GM12878 (cell line): ENCODE measurements around the gene CEP19. TPM values are rescaled to one million over a fixed set of nuclear protein-coding genes. Genes with fewer than 3 reads are reported as not detected.

Experiments used
- BHLHE40 ChIP-seq, 2 experiments: fragments of 450-650 bp in 1 of 2; IDR thresholded peaks; 2 replicates each; pipeline ENCODE4 v1.6.1; 2011 to 2017; ENCODE audit warnings: low read depth in 2 of 2, borderline replicate concordance in 1 of 2, improper control_type of control experiment in 1 of 2, low read length in 1 of 2, mild to moderate bottlenecking in 1 of 2
- CTCF ChIP-seq, 3 experiments: IDR thresholded peaks in 2 of 3; conservative IDR thresholded peaks in 1 of 3; 2 replicates each; pipeline ENCODE4 v1.5.1; 2011; ENCODE audit warnings: low read depth in 3 of 3, low read length in 3 of 3, mild to moderate bottlenecking in 3 of 3, control low read depth in 2 of 3, moderate library complexity in 2 of 3, inconsistent platforms in 1 of 3, mixed read lengths in 1 of 3; ENCODE audit not compliant: control insufficient read depth in 2 of 3, insufficient read depth in 1 of 3; ENCODE audit errors: extremely low read depth in 1 of 3
- GABPA ChIP-seq: IDR thresholded peaks from 2 replicates; pipeline ENCODE4 v1.6.1; 2014; ENCODE audit warnings: antibody characterized with exemption, low read depth, mild to moderate bottlenecking, inconsistent platforms
- HSF1 ChIP-seq: fragments of 150-350 bp; IDR thresholded peaks from 2 replicates; pipeline ENCODE4 v1.6.1; 2014; ENCODE audit warnings: mild to moderate bottlenecking, low read depth, low read length
- IKZF2 ChIP-seq, 2 experiments: fragments of 450-650 bp; IDR thresholded peaks; 2 replicates each; pipeline ENCODE4 v1.6.1; 2017; ENCODE audit warnings: mild to moderate bottlenecking in 2 of 2, moderate library complexity in 2 of 2
- MEF2B ChIP-seq: fragments of 450-650 bp; IDR thresholded peaks from 2 replicates; pipeline ENCODE4 v1.6.1; 2018; ENCODE audit warnings: mild to moderate bottlenecking, moderate library complexity; ENCODE audit not compliant: partially characterized antibody, poor library complexity, severe bottlenecking
- MYC ChIP-seq: IDR thresholded peaks from 2 replicates; pipeline ENCODE4 v1.6.1; 2011; ENCODE audit warnings: mild to moderate bottlenecking, low read length, moderate library complexity, inconsistent platforms; ENCODE audit not compliant: insufficient read depth, insufficient replicate concordance, insufficient read length, severe bottlenecking
- NR2C2 ChIP-seq: IDR thresholded peaks from 2 replicates; pipeline ENCODE4 v1.6.1; 2011; ENCODE audit warnings: borderline replicate concordance, low read depth; ENCODE audit not compliant: control insufficient read depth, insufficient read length
- PKNOX1 ChIP-seq: fragments of 450-650 bp; IDR thresholded peaks from 2 replicates; pipeline ENCODE4 v1.6.1; 2016; ENCODE audit warnings: mild to moderate bottlenecking
- PML ChIP-seq: IDR thresholded peaks from 2 replicates; pipeline ENCODE4 v1.6.1; 2012; ENCODE audit warnings: low read length, inconsistent platforms
- POLR2A ChIP-seq: IDR thresholded peaks from 2 replicates; pipeline ENCODE4 v1.6.1; 2011; ENCODE audit warnings: low read depth, mild to moderate bottlenecking, low read length
- RB1 ChIP-seq: fragments of 450-650 bp; formaldehyde crosslinking; IDR thresholded peaks from 2 replicates; pipeline ENCODE4 v1.6.1; 2017; ENCODE audit warnings: mild to moderate bottlenecking, borderline replicate concordance
- RELA ChIP-seq: fragments of 450-650 bp; IDR thresholded peaks from 2 replicates; pipeline ENCODE4 v1.8.0; 2014; ENCODE audit warnings: borderline replicate concordance; ENCODE audit not compliant: partially characterized antibody
- SMAD1 ChIP-seq: fragments of 450-650 bp; IDR thresholded peaks from 2 replicates; pipeline ENCODE4 v1.6.1; 2018; ENCODE audit warnings: mild to moderate bottlenecking, low read depth; ENCODE audit not compliant: partially characterized antibody
- SMAD5 ChIP-seq: IDR thresholded peaks from 2 replicates; pipeline ENCODE4 v1.6.1; 2016; ENCODE audit warnings: antibody characterized with exemption, low read depth
- STAT3 ChIP-seq: IDR thresholded peaks from 2 replicates; pipeline ENCODE4 v1.6.1; 2011; ENCODE audit warnings: low read depth, low read length, improper control_type of control experiment
- ZSCAN29 ChIP-seq: fragments of 450-650 bp; IDR thresholded peaks from 2 replicates; pipeline ENCODE4 v1.6.1; 2017; ENCODE audit warnings: mild to moderate bottlenecking, moderate library complexity
- polyA plus RNA-seq, 11 experiments: library from polyadenylated mRNA; depleted of rRNA in 4 of 11; unstranded in 6 of 11; stranded (reverse) in 5 of 11; fragments of >200 nt; fragmentation: Nextera tagmentation in 4 of 11; fragmentation: Illumina TruSeq in 1 of 11; extraction: Ambion mirVana in 4 of 11; extraction: Trizol in 1 of 11; gene quantifications; 1 replicate in 1 of 11; 2 replicates in 10 of 11; pipeline versions ENCODE4 v1.2.1 to v1.2.3, GENCODE V29; 2011 to 2016; ENCODE audit warnings: inconsistent platforms in 2 of 11, missing spikeins in 2 of 11, low read depth in 1 of 11
- total RNA-seq, 4 experiments: library from RNA; depleted of rRNA in 3 of 4; stranded (reverse); fragments of >200 nt in 3 of 4; fragmentation: Illumina TruSeq in 1 of 4; extraction: Trizol in 1 of 4; gene quantifications; 2 replicates each; pipeline versions ENCODE4 v1.2.1 to v1.2.3, GENCODE V29; 2013 to 2021
- TF ChIP-seq, protein P1 (sequence below): fragments of 450-650 bp; IDR thresholded peaks from 2 replicates; pipeline ENCODE4 v1.6.1; 2017; ENCODE audit warnings: antibody characterized with exemption, mild to moderate bottlenecking, moderate library complexity
- TF ChIP-seq, protein P2 (sequence below): IDR thresholded peaks from 2 replicates; pipeline ENCODE4 v1.6.1; 2012; ENCODE audit warnings: low read depth, low read length, improper control_type of control experiment

The CEP19 gene
- total and polyA plus RNA-seq, 10 of the 15 experiments (the other 5 are each of a cell fraction or from before 2014, with no cell fraction given), result 1.9 to 5.9 (median 2.7) TPM

- TF ChIP-seq, protein P1, sequence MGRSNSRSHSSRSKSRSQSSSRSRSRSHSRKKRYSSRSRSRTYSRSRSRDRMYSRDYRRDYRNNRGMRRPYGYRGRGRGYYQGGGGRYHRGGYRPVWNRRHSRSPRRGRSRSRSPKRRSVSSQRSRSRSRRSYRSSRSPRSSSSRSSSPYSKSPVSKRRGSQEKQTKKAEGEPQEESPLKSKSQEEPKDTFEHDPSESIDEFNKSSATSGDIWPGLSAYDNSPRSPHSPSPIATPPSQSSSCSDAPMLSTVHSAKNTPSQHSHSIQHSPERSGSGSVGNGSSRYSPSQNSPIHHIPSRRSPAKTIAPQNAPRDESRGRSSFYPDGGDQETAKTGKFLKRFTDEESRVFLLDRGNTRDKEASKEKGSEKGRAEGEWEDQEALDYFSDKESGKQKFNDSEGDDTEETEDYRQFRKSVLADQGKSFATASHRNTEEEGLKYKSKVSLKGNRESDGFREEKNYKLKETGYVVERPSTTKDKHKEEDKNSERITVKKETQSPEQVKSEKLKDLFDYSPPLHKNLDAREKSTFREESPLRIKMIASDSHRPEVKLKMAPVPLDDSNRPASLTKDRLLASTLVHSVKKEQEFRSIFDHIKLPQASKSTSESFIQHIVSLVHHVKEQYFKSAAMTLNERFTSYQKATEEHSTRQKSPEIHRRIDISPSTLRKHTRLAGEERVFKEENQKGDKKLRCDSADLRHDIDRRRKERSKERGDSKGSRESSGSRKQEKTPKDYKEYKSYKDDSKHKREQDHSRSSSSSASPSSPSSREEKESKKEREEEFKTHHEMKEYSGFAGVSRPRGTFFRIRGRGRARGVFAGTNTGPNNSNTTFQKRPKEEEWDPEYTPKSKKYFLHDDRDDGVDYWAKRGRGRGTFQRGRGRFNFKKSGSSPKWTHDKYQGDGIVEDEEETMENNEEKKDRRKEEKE, result 0 out of 2 replicates have a peak, but pooled peaks have one; percentile 43
- TF ChIP-seq GABPA (no peak), MYC (no peak), SMAD5 (no peak), PKNOX1 (no peak), STAT3 (no peak), PML (no peak), SMAD1 (no peak), BHLHE40 (IDR thresholded peaks at IDR 0.05; ENCODE audit: borderline replicate concordance in 1 of 2, low read depth in 2 of 2, low read length in 1 of 2) (peak in 1 of 2 experiments; percentile 69; a peak in 1 of 4 replicates), IKZF2 (IDR thresholded peaks at IDR 0.05) (no peak), POLR2A (peak; percentile 90), RB1 (no peak; the same call in 1 of the 2 replicates), RELA (peak; percentile 26), HSF1 (no peak), MEF2B (no peak), ZSCAN29 (no peak), CTCF (IDR thresholded peaks at IDR 0.05 in 2 of 3, conservative IDR thresholded peaks at IDR 0.05 in 1 of 3; ENCODE audit: control insufficient read depth in 2 of 3, extremely low read depth in 1 of 3, insufficient read depth in 1 of 3, low read depth in 3 of 3, low read length in 3 of 3) (no peak), NR2C2 (no peak)
- TF ChIP-seq, protein P2, sequence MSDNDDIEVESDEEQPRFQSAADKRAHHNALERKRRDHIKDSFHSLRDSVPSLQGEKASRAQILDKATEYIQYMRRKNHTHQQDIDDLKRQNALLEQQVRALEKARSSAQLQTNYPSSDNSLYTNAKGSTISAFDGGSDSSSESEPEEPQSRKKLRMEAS, result peak; percentile 62; the same call in 1 of the 2 replicates
These were observed 27.8 kb upstream of the CEP19 start, which contains the start of gene PAK2 (continued) for GRCh38 chr3:196739671-196740480.
